Epithelial cell of esophagus (primary cell): ENCODE results near the gene MACF1.
A peak's percentile ranks its signal among the peaks of the same experiment; 100 is the strongest.
"Not testable (repeated sequence)": the region's sequence is repeated elsewhere in the genome, so short reads cannot be mapped to it uniquely, and the experiment has no call there.

Experiments
- DNase-seq: peaks from one replicate; pipeline ENCODE4 v3.0.0; 2010; ENCODE audit warnings: low read depth
- H3K4me3 ChIP-seq: 2 replicates; pipeline ENCODE4 v1.5.1; 2011; ENCODE audit warnings: mild to moderate bottlenecking, low read length, control low read depth
- TF ChIP-seq, protein P1 (sequence below): IDR thresholded peaks from 2 replicates; pipeline ENCODE4 v1.5.1; 2011; ENCODE audit warnings: low read depth, mild to moderate bottlenecking, low read length, control low read depth, inconsistent platforms; ENCODE audit not compliant: insufficient read depth; ENCODE audit errors: missing control alignments

Gene MACF1

DNA sequence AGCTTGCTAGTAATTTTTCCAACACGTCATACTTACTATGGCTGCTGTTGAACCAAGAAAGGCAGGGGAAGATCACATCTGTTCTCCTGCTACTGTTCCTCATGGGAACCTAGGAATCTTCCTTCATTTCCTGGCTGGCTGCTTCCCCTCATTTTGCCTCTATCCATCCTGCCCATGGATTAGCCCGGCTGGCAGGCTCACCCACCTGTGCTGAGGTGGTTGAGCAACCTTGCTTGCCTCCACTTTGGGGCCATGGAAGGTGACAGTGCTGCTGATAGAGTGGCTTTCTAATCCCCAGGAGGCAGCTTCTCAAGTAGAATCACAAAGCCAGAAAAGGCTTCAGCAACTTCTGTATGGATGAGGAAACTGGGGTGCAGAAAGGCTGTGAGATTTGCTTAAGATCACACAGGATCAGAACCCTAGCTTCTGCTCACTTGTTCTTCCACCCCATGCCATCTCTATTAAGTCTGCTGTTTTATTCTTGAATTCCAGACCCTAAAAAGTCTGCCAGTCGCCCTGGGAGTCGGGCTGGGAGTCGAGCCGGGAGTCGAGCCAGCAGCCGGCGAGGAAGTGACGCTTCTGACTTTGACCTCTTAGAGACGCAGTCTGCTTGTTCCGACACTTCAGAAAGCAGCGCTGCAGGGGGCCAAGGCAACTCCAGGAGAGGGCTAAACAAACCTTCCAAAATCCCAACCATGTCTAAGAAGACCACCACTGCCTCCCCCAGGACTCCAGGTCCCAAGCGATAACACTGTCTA is 280.7 kb downstream of the MACF1 start:
- no peak overlapping the region for H3K4me3 ChIP-seq
- no peak for DNase-seq
- TF ChIP-seq, protein P1, sequence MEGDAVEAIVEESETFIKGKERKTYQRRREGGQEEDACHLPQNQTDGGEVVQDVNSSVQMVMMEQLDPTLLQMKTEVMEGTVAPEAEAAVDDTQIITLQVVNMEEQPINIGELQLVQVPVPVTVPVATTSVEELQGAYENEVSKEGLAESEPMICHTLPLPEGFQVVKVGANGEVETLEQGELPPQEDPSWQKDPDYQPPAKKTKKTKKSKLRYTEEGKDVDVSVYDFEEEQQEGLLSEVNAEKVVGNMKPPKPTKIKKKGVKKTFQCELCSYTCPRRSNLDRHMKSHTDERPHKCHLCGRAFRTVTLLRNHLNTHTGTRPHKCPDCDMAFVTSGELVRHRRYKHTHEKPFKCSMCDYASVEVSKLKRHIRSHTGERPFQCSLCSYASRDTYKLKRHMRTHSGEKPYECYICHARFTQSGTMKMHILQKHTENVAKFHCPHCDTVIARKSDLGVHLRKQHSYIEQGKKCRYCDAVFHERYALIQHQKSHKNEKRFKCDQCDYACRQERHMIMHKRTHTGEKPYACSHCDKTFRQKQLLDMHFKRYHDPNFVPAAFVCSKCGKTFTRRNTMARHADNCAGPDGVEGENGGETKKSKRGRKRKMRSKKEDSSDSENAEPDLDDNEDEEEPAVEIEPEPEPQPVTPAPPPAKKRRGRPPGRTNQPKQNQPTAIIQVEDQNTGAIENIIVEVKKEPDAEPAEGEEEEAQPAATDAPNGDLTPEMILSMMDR, result no peak

DNA sequence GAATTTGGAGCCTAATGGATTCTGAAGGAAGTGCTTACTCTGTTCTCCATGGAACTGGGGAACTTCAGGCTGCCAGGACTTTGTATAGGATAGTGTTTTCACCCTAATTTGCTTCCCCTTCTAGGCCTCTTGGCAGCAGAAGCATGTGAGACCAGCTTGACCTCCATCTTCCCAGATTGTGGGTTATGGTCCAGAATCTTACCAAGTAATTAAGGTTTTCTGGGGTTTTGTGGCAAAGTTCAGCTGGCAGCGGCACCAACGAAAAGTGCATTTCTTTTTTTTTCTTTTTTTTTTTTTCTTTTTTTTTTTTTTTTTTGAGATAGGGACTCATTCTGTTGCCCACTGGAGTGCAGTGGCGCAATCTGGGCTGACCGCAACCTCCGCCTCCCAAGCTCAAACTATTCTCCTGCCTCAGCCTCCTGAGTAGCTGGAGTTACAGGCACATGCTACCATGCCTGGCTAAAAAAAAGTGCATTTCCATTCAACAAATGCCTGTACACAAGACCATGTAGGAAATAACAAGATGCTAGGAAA is 283.6 kb downstream of the MACF1 start:
- TF ChIP-seq, protein P1, result no peak

DNA sequence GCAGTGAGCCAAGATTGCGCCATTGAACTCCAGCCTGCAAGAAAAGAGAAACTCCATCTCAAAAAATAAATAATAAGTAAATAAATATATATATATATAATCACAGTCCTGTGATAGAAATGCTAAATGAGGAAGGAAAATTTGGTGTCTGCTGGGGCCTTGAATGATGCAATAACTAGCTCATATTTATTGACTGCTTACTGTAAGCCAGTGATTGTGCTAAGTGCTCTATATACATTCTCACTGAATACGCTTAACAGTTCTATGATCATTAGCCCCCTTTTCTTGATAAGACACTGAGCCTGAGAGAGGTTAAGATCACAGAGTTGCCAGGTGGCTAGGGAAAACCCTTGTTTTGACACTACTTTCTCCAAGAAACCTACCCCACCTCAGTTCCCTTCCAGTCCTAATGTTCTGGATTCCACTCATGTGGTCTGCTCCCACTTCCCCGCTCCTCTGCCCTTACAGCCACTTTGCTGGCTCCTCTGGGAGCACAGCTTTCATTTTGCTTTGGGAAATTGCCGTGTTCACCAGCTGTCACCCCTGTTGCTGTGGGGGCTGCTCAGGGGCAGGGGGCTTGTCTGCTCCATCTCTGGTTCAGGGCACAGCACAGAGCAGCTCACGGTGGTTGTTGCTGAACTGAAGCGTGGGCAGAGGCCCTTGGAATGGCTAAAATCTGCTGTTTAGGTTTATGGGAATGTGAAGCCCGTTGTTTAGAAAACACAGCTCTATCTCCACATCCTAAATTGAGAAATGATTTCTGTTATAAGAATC is 284.5 kb downstream of the MACF1 start:
- H3K4me3 ChIP-seq, result no peak overlapping the region
- no peak for DNase-seq
- TF ChIP-seq, protein P1, result no peak

More for the DNA sequence above, 283.6 kb downstream of the MACF1 start:
- H3K4me3 ChIP-seq, result no peak overlapping the region
- no peak for DNase-seq

DNA sequence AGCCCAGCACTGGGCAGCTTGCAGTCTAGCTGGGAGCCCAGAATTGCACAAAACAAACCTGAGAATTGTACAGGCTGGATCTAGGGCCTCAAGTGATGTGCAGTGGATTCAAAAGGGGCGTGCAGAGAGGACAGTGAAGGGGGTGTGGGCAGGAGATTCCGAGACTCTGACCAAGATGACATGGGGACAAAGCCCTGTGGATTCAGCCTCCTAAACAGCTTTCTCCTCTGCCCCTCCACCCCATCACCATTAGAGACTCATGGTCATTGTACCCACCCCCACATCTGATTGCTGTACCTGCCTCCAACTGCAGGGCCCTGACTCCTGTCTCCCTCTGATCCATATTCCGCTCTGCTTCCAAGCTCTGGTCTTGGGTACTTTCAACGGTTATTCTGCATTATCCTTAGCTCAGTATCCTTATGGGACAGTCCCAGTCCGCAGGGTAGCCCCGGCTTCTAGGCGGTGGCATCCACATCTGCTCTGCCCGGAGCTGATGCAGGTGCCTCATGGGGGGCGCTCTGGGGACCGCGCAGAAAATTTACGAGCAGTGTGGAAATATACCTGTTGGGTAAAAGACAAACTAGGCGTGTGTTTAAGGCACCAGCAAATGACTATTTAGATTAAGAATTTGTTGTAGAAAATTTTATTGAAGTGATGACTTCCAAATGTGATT is 285.2 kb downstream of the MACF1 start:
- H3K4me3 ChIP-seq, result no peak overlapping the region
- TF ChIP-seq, protein P1, result no peak
- no peak for DNase-seq

DNA sequence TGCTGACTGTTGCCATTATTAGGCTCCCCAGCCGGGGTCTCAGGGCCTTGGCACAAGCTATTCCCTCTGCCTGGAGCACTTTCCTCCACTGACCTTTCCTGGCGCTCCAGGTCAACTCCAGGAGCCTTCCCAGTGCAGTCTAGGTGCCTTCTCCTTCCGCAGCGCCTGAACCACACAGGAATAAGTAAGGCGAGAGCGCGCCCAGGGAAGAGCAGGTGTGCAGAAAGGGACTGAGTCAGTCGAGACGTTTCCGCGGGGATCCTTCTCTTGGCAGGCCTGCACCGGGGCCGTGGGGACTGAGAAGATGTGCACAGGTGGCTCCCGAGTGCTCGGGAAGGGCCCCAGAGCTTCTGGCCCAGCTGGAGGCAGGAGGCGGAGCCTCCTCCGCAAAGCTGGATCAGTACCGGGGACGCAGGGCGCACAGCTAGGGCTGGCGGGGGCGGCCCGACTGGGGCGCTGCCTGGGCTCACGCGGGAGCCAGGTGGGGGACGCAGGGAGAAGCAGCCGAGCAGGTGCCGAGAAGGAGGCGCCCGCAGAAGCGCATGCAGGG is 286.2 kb downstream of the MACF1 start:
- no peak overlapping the region for H3K4me3 ChIP-seq

DNA sequence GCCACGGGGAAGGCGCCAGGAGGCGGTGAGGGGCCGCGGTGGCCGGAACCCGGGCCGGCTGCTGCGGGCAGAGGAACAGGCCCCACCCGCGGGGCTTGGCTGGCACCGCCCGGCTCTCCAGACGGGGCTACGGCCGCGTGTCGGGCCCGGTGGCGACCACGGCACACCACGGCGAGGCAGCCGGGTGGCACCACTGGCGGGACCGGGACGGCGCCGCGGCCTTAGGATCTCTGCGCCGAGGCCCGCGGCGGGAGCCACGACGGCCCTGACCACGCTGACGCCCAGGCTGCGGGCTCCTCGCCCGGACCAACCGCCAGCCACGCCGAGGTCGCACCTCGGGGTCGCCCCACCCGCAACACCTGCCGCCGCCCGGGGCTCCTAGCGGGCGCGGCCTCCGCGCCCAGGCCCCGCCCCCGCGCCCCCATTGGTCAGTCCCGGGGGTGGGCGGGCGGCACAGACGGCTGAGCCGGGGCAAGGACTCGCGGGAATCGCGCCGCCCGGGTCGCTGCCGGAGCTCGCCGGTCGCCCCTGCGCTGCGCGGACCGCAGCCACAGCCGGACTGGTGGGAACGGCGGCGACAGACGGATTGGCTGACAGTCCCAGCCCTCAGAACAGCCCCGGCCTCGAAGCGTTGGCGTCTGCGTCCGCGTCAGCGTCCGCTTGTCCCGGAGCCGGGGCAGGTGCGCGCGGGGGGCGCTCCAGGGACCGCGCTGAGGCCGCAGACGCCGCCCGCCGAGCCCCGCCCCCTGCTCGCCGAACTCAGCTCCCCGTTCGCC is 286.8 kb downstream of the MACF1 start, which contains the start of gene BMP8A:
TSS of gene BMP8A (plus strand) at position 491 of the 776 bp plus-strand sequence. CDS start 356 bp downstream, outside the sequence.
- TF ChIP-seq, protein P1, result no peak
- peak; percentile 64 for DNase-seq
- no peak within 1 kb of the TSS for H3K4me3 ChIP-seq

More for the DNA sequence above, 286.2 kb downstream of the MACF1 start:
- TF ChIP-seq, protein P1, result no peak
- DNase-seq, result peak; percentile 33

DNA sequence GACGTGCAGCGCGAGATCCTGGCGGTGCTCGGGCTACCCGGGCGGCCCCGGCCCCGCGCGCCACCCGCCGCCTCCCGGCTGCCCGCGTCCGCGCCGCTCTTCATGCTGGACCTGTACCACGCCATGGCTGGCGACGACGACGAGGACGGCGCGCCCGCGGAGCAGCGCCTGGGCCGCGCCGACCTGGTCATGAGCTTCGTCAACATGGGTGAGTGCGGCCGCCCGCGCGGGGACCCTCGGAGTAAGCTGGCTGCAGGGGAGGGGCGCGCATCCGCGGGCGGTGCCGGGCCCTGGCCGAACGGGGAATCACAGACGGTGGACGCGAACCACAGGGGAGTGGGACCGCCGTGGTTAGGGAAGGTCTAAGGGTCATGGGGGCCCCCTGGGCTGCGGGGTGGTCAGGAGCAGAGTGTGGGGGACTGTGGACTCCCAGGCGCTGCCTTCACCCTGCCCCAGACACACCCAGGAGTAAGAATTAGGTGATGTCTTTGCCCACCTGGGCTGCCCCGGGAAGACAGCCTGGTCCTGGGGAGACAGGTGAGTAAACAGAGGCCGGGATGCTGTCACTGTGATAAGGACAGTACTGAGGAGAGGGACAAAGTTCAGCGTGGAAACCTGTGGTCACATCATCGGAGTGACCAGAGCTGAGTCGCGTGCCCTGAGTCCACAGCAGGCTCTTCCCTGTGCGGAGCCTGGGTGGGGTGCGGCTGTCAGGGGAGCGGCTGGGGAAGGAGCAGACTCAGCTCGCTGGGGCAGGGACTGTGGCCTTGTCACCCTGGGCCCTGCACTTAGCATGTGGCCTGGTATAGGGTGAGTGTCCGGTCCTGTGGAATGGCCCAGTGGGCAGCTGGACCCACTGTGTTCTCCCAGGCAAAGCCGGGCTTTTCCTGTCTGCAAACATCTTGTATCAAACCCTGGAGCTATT is 287.9 kb downstream of the MACF1 start:
- not testable (repeated sequence) for DNase-seq, H3K4me3 ChIP-seq

DNA sequence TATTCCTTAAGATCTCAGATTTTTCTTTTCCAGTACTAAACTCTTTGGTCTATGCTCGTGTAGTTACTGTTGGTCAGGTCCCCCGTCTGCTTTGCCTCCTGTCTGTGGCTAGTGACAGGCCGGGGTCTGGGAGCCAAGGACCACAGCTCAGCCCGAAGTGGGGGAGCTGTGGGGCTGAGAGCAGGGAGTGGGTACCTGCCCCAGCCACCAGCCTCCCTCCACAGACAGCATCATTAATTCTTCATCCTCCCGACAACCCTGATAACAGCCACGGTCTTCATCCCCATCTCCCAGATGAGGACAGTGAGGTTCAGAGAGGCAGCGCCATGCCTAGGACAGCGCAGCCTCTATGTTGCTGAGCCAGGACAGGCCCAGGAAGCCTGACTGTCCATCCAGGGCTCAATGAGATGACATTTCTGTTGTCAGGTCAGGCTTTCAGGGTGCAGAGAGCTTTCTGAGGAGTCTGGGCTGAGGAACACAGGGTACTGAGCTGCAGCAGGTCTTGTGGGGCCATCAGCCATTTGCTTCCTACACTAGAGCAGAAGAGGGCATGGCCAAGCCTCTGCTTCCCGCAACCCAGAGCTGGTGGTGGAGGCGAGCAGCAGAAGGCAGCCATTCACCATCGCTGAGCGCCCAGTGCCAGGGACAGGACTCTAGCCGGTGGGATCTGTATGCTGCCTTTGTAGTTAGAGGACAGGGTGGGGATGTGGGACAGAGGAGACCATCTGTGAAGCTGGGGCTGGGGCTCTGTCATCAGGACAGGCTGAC is 288.7 kb downstream of the MACF1 start:
- not testable (repeated sequence) for DNase-seq

More for the DNA sequence above, 288.7 kb downstream of the MACF1 start:
- H3K4me3 ChIP-seq, result not testable (repeated sequence)
